Fibroblast of skin of left biceps (primary cell): ENCODE measurements around the gene INPP5A.

Source experiments
- DNase-seq, 2 experiments: peaks; one replicate each; pipeline ENCODE4 v3.0.0-alpha.2; 2013; ENCODE audit warnings: low read depth in 2 of 2

INPP5A gene

GRCh38 chr10:132611986-132612385, 74.4 kb downstream of the INPP5A start:
- no peak for DNase-seq

- no peak for DNase-seq
These were observed 75.3 kb downstream of the INPP5A start for GRCh38 chr10:132612571-132613504.

- no peak for DNase-seq
These were observed 76.2 kb downstream of the INPP5A start for GRCh38 chr10:132613566-132614348.

GRCh38 chr10:132614431-132615340, 77.1 kb downstream of the INPP5A start:
- no peak for DNase-seq

GRCh38 chr10:132615341-132616169, 78.0 kb downstream of the INPP5A start:
- no peak for DNase-seq

- no peak for DNase-seq
These were observed 78.8 kb downstream of the INPP5A start for GRCh38 chr10:132616170-132616995.

- no peak for DNase-seq
These were observed 79.6 kb downstream of the INPP5A start for GRCh38 chr10:132616996-132617736.

- DNase-seq = no peak
These were observed 80.1 kb downstream of the INPP5A start for GRCh38 chr10:132617737-132618052.

- no peak for DNase-seq
These were observed 80.8 kb downstream of the INPP5A start for GRCh38 chr10:132618158-132618919.

- no peak for DNase-seq
These were observed 82.3 kb downstream of the INPP5A start for GRCh38 chr10:132619927-132620326.

GRCh38 chr10:132624061-132624846, 86.7 kb downstream of the INPP5A start:
- DNase-seq = no peak

GRCh38 chr10:132624847-132625471, 87.4 kb downstream of the INPP5A start:
- DNase-seq = no peak

- DNase-seq = no peak
These were observed 88.6 kb downstream of the INPP5A start for GRCh38 chr10:132626019-132626760.

- no peak for DNase-seq
These were observed 89.4 kb downstream of the INPP5A start for GRCh38 chr10:132626761-132627665.
